Liver (tissue), 9 donors: ENCODE measurements around the gene TRPV4. TPM values are rescaled to one million over a fixed set of nuclear protein-coding genes. Genes with fewer than 3 reads are reported as not detected.

Experiments
- DNase-seq: peaks from one replicate; pipeline ENCODE4 v3.0.0-alpha.2; 2017; ENCODE audit warnings: low spot score
- H3K27ac ChIP-seq, 2 donors: one replicate each; pipeline ENCODE4 v1.7.0; 2013; ENCODE audit warnings: inconsistent platforms in 2 of 2, low read length in 2 of 2, control low read depth in 1 of 2, low read depth in 1 of 2, mild to moderate bottlenecking in 1 of 2
- H3K27me3 ChIP-seq, 4 donors: one replicate each; pipeline versions ENCODE4 v1.6.1 to v1.7.0; 2013; ENCODE audit warnings: low read length in 3 of 4, inconsistent platforms in 1 of 4, mild to moderate bottlenecking in 1 of 4, moderate library complexity in 1 of 4; ENCODE audit not compliant: control insufficient read depth in 4 of 4, insufficient read depth in 4 of 4
- H3K36me3 ChIP-seq, 4 donors: one replicate each; pipeline versions ENCODE4 v1.6.1 to v1.7.0; 2013; ENCODE audit warnings: low read length in 3 of 4, mild to moderate bottlenecking in 3 of 4, low read depth in 1 of 4, moderate library complexity in 1 of 4; ENCODE audit not compliant: control insufficient read depth in 4 of 4, insufficient read depth in 3 of 4
- H3K4me1 ChIP-seq, 4 donors: one replicate each; pipeline versions ENCODE4 v1.6.1 to v1.7.0; 2013; ENCODE audit warnings: low read length in 3 of 4, mild to moderate bottlenecking in 3 of 4, moderate library complexity in 1 of 4; ENCODE audit not compliant: control insufficient read depth in 4 of 4, insufficient read depth in 4 of 4
- H3K4me3 ChIP-seq, 3 donors: one replicate each; pipeline versions ENCODE4 v1.6.1 to v1.7.0; 2013; ENCODE audit warnings: low read length in 3 of 3, control low read depth in 1 of 3, low read depth in 1 of 3, mild to moderate bottlenecking in 1 of 3
- H3K9ac ChIP-seq, 2 donors: one replicate each; pipeline ENCODE4 v1.7.0; 2013; ENCODE audit warnings: low read length in 2 of 2, mild to moderate bottlenecking in 2 of 2, moderate library complexity in 2 of 2, control low read depth in 1 of 2, low read depth in 1 of 2
- H3K9me3 ChIP-seq, 4 donors: one replicate each; pipeline versions ENCODE4 v1.6.1 to v1.7.0; 2013; ENCODE audit warnings: low read length in 3 of 4; ENCODE audit not compliant: control insufficient read depth in 4 of 4
- ATF3 ChIP-seq: IDR thresholded peaks from 2 replicates; pipeline ENCODE4 v1.6.1; 2016; ENCODE audit warnings: antibody characterized with exemption
- CTCF ChIP-seq: fragments of 150-350 bp; IDR thresholded peaks from 2 replicates; pipeline ENCODE4 v1.5.1; 2017; ENCODE audit warnings: improper control_type of control experiment, low read depth, low read length; ENCODE audit not compliant: missing input control
- EGR1 ChIP-seq, 2 donors: IDR thresholded peaks; 2 replicates each; pipeline ENCODE4 v1.6.1; 2016 to 2018; ENCODE audit warnings: antibody characterized with exemption in 2 of 2, low read depth in 2 of 2
- FOXA1 ChIP-seq: IDR thresholded peaks from 2 replicates; pipeline ENCODE4 v1.6.1; 2016; ENCODE audit warnings: antibody characterized with exemption
- GABPA ChIP-seq, 2 donors: IDR thresholded peaks in 1 of 2; conservative IDR thresholded peaks in 1 of 2; 2 replicates each; pipeline ENCODE4 v1.6.1; 2016; ENCODE audit warnings: antibody characterized with exemption in 2 of 2, mild to moderate bottlenecking in 1 of 2, moderate library complexity in 1 of 2
- HNF4G ChIP-seq: IDR thresholded peaks from 2 replicates; pipeline ENCODE4 v1.6.1; 2016; ENCODE audit warnings: antibody characterized with exemption
- MAX ChIP-seq: IDR thresholded peaks from 2 replicates; pipeline ENCODE4 v1.6.1; 2016; ENCODE audit warnings: antibody characterized with exemption
- NR2F2 ChIP-seq: IDR thresholded peaks from 2 replicates; pipeline ENCODE4 v1.6.1; 2016; ENCODE audit warnings: antibody characterized with exemption
- RAD21 ChIP-seq, 2 donors: IDR thresholded peaks; 2 replicates each; pipeline ENCODE4 v1.6.1; 2016; ENCODE audit warnings: antibody characterized with exemption in 2 of 2, mild to moderate bottlenecking in 2 of 2
- REST ChIP-seq: IDR thresholded peaks from 2 replicates; pipeline ENCODE4 v1.6.1; 2016; ENCODE audit warnings: antibody characterized with exemption, mild to moderate bottlenecking
- RXRA ChIP-seq, 2 donors: IDR thresholded peaks; 2 replicates each; pipeline ENCODE4 v1.6.1; 2017 to 2018; ENCODE audit warnings: antibody characterized with exemption in 2 of 2, mild to moderate bottlenecking in 1 of 2
- TAF1 ChIP-seq: conservative IDR thresholded peaks from 2 replicates; pipeline ENCODE4 v1.6.1; 2016; ENCODE audit warnings: antibody characterized with exemption, mild to moderate bottlenecking
- ZBTB33 ChIP-seq: IDR thresholded peaks from 2 replicates; pipeline ENCODE4 v1.6.1; 2016; ENCODE audit warnings: antibody characterized with exemption
- WGBS: extraction: QIAGEN DNeasy Blood & Tissue Kit; methylation state at CpG from one replicate; pipeline ENCODE4 v1.1.7; 2013; 5-methylcytosine and 5-hydroxymethylcytosine counted together
- polyA plus RNA-seq, 2 donors: library from polyadenylated mRNA; stranded (reverse) in 1 of 2; unstranded in 1 of 2; fragments of 200-250 nt in 1 of 2; fragments of >200 nt in 1 of 2; fragmentation: Nextera tagmentation in 1 of 2; extraction: Ambion mirVana in 1 of 2; gene quantifications; one replicate each; pipeline versions ENCODE4 v1.2.1 to v1.2.3, GENCODE V29; 2013 to 2015
- total RNA-seq, 2 donors: library from RNA; depleted of rRNA; stranded (reverse); fragments of >200 nt; gene quantifications; one replicate each; pipeline ENCODE4 v1.2.3, GENCODE V29; 2014
- donor health status: healthy.
- donor health status: healthy.
- donor health status: healthy.
- donor health status: healthy.
- donor health status: healthy.

TRPV4 gene
- total and polyA plus RNA-seq, 4 donors: 1.3 to 9.6 (median 3.9) TPM

- 85% methylated on average over 9 of the region's 9 CpGs for WGBS
- H3K9me3 ChIP-seq: no peaks in the 10 kb centered on the region
- no peak overlapping the region for H3K4me3 ChIP-seq
- H3K27ac ChIP-seq: no peak overlapping the region
- H3K4me1 ChIP-seq: peaks cover 9 to 19% (median 13%) of the 10 kb centered on the region in 4 donors
- TF ChIP-seq NR2F2 (no peak), ATF3 (no peak), CTCF (no peak), HNF4G (no peak), ZBTB33 (no peak), MAX (no peak), RXRA (IDR thresholded peaks at IDR 0.05) (no peak), FOXA1 (no peak), RAD21 (IDR thresholded peaks at IDR 0.05) (no peak), EGR1 (IDR thresholded peaks at IDR 0.05; ENCODE audit: low read depth in 2 of 2) (no peak), REST (no peak), GABPA (IDR thresholded peaks at IDR 0.05 in 1 of 2, conservative IDR thresholded peaks at IDR 0.05 in 1 of 2) (no peak)
- no peaks in the 10 kb centered on the region for H3K36me3 ChIP-seq
- H3K27me3 ChIP-seq: no peaks in the 10 kb centered on the region
- no peak for DNase-seq
- no peak overlapping the region for H3K9ac ChIP-seq
Measured at GRCh38 chr12:109868182-109869051, 35.2 kb upstream of the TRPV4 start.

- no peak for DNase-seq
- H3K9ac ChIP-seq: no peak overlapping the region
- WGBS: 41% methylated on average over 3 of the region's 3 CpGs
- no peak overlapping the region for H3K4me3 ChIP-seq
- peaks cover 7 to 19% (median 13%) of the 10 kb centered on the region in 4 donors for H3K4me1 ChIP-seq
- H3K27ac ChIP-seq: peak overlapping the region in 1 of 2 donors; percentile 42
- H3K9me3 ChIP-seq: no peaks in the 10 kb centered on the region
- H3K36me3 ChIP-seq: no peaks in the 10 kb centered on the region
- TF ChIP-seq HNF4G: no peak
- no peak for TF ChIP-seq TAF1
- H3K27me3 ChIP-seq: no peaks in the 10 kb centered on the region
Measured at GRCh38 chr12:109864916-109865315, 31.7 kb upstream of the TRPV4 start.
